Ecto neural progenitor cell (in vitro differentiated cells): ENCODE results near the gene AKT3.
"Not testable (repeated sequence)": the region's sequence is repeated elsewhere in the genome, so short reads cannot be mapped to it uniquely, and the experiment has no call there.

Source experiments
- DNase-seq: peaks from one replicate; pipeline ENCODE4 v3.0.0-alpha.2; 2018; ENCODE audit warnings: low spot score

AKT3 gene

GRCh38 chr1:243850202-243850451, at the start of gene AKT3:
Gene AKT3 (minus strand): TSS chr1:243850243. CDS start chr1:243843170, 7,073 bp downstream.
- peak; percentile 91 for DNase-seq

GRCh38 chr1:243898278-243898677, 48.2 kb upstream of the AKT3 start:
- DNase-seq: no peak

GRCh38 chr1:243896313-243896712, 46.3 kb upstream of the AKT3 start:
- DNase-seq: no peak

- DNase-seq: no peak
Measured at GRCh38 chr1:243892456-243892855, 42.4 kb upstream of the AKT3 start.

- no peak for DNase-seq
Measured at GRCh38 chr1:243890576-243890975, 40.5 kb upstream of the AKT3 start.

GRCh38 chr1:243885806-243886205, 35.8 kb upstream of the AKT3 start:
- no peak for DNase-seq

- DNase-seq: no peak
Measured at GRCh38 chr1:243884603-243885002, 34.6 kb upstream of the AKT3 start.

- DNase-seq: no peak
Measured at GRCh38 chr1:243883551-243883950, 33.5 kb upstream of the AKT3 start.

- DNase-seq: no peak
Measured at GRCh38 chr1:243882276-243882675, 32.2 kb upstream of the AKT3 start.

GRCh38 chr1:243877058-243877457, 27.0 kb upstream of the AKT3 start:
- DNase-seq: not testable (repeated sequence)

GRCh38 chr1:243855616-243856318, 5.7 kb upstream of the AKT3 start:
- no peak for DNase-seq

GRCh38 chr1:243851765-243852164, 1.7 kb upstream of the AKT3 start:
- no peak for DNase-seq

GRCh38 chr1:243851257-243851756, 1.3 kb upstream of the AKT3 start:
- no peak for DNase-seq

GRCh38 chr1:243850452-243851256, 611 bp upstream of the AKT3 start:
- DNase-seq: peak; percentile 91

- peak; percentile 74 for DNase-seq
Measured at GRCh38 chr1:243849421-243850201, 432 bp downstream of the AKT3 start.

- peak; percentile 73 for DNase-seq
Measured at GRCh38 chr1:243848858-243849420, 1.1 kb downstream of the AKT3 start.

- no peak for DNase-seq
Measured at GRCh38 chr1:243848165-243848857, 1.7 kb downstream of the AKT3 start.

GRCh38 chr1:243846761-243847160, 3.3 kb downstream of the AKT3 start:
- DNase-seq: no peak

GRCh38 chr1:243845888-243846287, 4.2 kb downstream of the AKT3 start:
- no peak for DNase-seq

- no peak for DNase-seq
Measured at GRCh38 chr1:243844186-243844585, 5.9 kb downstream of the AKT3 start.

- DNase-seq: no peak
Measured at GRCh38 chr1:243842978-243843511, 7.0 kb downstream of the AKT3 start.

- no peak for DNase-seq
Measured at GRCh38 chr1:243842161-243842560, 7.9 kb downstream of the AKT3 start.
